ENCODE measurements around the gene HINT2.

The HINT2 gene

DNA sequence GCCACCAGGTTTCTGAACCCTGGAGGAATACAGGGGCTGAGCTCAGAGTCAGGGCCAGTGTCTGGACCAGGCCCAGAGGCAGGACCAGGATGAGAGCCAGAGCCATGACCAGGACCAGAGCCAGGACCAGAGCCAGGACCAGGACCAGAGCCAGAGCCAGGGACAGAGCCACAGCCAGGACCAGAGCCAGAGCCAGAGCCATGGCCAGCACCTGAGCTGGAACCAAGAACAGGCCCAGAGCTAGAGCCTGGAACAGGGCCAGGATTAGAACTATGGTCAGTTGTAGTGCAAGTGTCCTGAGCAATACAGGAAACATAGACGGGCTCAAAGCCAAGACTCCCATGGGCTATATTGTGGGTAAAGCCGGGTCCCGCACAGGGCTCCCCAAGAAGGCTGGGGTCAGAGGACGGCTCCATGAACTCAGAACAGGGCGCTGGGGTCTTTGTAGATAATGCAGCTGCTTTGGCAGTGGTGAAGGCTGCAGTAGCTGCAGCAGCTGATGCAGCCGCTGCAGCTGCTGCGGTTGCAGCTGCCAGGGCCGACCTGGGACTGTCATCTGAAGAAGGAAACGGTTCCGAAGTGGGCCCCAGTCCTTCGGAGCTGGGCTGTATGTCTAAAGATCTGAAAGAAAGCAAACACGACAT lies 3.3 kb downstream of the HINT2 start:
- DNase-seq (ENCODE audit: low spot score) = no peak

DNA sequence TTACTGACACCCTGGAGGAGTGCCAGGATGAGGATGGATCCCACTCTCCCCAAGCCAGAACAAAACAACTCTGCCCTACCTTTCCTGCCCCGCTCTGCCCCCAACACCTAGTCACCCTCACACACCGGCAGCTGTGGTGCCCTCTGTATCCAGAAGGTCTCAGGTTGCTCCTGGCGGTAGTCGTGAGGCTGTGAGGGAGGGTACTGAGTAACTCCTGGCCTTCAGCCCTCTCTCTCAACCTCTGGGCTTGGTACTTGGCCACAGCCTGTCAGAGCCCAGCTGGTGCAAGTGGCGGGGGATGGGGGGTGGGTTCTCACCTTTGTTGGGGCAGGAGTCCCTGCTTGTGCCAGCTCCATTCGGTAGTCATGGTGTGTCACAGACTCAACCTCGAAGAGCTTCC lies 4.7 kb downstream of the HINT2 start:
- DNase-seq (ENCODE audit: low spot score) = no peak

- no peak for DNase-seq (ENCODE audit: low spot score)
Observed at GRCh38 chr9:35808433-35808832, 6.4 kb downstream of the HINT2 start.

DNA sequence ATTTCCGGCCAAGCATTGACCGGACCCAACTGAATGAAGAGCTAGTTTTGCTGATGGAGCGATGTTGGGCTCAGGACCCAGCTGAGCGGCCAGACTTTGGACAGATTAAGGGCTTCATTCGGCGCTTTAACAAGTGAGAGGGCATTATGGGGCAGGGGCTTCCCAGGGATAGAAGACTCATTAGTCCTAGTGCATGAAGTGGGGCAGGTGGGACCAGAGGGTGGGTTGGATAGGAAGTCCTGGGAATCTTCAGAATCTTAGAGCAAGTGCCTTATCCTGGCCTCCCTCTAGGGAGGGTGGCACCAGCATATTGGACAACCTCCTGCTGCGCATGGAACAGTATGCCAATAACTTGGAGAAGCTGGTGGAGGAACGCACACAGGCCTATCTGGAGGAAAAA lies 8.7 kb downstream of the HINT2 start:
- no peak for DNase-seq (ENCODE audit: low spot score)

- no peak for DNase-seq (ENCODE audit: low spot score)
Observed at GRCh38 chr9:35801328-35802128, 13.3 kb downstream of the HINT2 start.

DNA sequence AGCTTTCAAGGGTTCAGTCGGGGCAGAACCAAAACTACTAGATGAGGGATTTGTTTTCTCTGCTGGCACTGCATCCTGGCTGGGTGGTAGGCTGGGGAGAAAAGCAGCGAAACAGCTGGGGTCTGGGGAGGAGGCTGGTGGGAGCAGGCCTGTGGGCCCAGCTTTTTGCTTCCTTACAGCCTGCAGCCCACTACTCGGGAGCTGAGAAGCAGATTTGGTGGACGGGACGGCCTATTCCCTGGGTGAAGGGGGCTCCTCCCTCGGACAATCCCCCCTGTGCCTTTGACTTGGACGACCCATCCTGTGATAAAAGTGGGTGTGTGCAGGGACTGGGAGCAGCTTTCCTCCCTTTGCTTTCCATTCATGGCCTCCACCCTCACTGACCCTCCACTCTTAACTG lies 14.3 kb downstream of the HINT2 start:
- no peak for DNase-seq (ENCODE audit: low spot score)

DNA sequence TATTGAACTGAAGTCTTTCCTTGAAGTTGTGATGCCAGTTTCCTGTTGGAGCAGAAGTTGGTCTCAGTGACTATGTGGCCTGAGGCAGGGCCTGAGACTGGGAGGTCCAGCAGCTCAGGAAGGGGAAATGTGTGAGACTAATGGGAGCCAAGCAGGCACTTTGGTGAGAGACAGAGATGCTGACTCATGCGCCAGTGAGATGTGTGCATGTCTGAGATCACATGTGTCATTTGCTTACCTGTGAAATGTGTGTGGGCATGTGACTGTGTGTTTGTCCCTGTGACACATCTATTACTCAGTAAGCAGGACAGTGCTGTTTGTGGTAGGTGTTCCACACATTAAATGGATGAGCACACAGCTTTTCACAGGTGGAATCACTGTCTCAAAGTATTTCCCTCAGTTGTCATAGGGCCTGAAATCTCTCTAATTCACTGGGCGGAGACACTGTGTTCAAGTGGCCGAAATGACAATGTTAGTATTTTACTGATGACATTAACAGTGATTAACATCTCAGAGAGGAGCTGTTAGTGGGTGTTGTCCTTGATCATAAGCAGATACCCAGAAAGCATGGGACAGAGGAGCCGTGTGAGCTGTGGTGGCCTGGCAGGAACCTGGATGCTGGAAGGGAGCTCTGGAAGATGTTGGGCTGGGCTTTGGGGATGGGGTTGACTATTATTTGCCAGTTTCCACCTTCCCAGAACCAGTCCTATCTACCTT lies 16.0 kb downstream of the HINT2 start:
- DNase-seq (ENCODE audit: low spot score) = peak; percentile 52

- DNase-seq (ENCODE audit: low spot score) = no peak
Observed at GRCh38 chr9:35797311-35798109, 17.3 kb downstream of the HINT2 start.

- no peak for DNase-seq (ENCODE audit: low spot score)
Observed at GRCh38 chr9:35795695-35796094, 19.1 kb downstream of the HINT2 start.

GRCh38 chr9:35793461-35793860 lies 21.4 kb downstream of the HINT2 start:
- no peak for DNase-seq (ENCODE audit: low spot score)

DNA sequence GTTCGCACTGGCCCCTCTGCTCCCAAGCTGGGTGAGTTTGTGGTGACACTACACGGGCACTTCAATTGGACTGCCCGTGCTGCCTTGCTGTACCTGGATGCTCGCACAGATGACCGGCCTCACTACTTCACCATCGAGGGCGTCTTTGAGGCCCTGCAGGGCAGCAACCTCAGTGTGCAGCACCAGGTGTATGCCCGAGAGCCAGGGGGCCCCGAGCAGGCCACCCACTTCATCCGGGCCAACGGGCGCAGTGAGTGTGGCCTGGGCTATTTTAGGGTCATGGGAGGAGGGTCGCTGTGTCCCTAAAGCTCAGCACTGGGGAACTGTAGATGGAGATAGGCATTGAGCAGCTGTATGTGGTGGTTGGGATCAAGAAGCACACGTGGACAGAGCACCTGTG lies 22.0 kb downstream of the HINT2 start:
- no peak for DNase-seq (ENCODE audit: low spot score)

GRCh38 chr9:35792024-35792813 lies 22.6 kb downstream of the HINT2 start:
- DNase-seq (ENCODE audit: low spot score) = no peak

GRCh38 chr9:35791297-35791921 lies 23.4 kb downstream of the HINT2 start, which contains the start of gene NPR2:
TSS of gene NPR2 (plus strand) at chr9:35791591. CDS start at chr9:35792409, 818 bp downstream.
- DNase-seq (ENCODE audit: low spot score) = no peak

GRCh38 chr9:35790385-35791296 lies 24.2 kb downstream of the HINT2 start:
- peak; percentile 56 for DNase-seq (ENCODE audit: low spot score)

- DNase-seq (ENCODE audit: low spot score) = no peak
Observed at GRCh38 chr9:35790025-35790384, 24.8 kb downstream of the HINT2 start.

GRCh38 chr9:35789541-35789940 lies 25.3 kb downstream of the HINT2 start:
- no peak for DNase-seq (ENCODE audit: low spot score)

DNA sequence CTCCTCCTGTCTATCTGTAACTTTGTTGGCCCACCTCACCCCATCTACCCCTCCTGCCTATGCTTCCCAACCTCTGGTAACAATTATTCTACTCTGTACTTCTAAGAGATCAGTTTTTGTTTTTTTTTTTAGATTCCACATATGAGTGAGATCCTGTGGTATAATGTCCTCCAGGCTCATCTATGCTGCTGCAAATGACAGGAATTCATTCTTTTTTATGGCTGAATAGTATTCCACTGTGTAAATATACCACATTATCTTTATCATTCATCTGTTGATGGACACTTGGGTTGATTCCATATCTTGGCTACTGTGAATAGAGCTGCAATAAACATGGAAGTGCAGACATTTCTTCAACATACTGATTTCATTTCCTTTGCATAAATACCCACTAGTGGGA lies 31.4 kb downstream of the HINT2 start:
- no peak for DNase-seq (ENCODE audit: low spot score)

- DNase-seq (ENCODE audit: low spot score) = no peak
Observed at GRCh38 chr9:35781066-35781465, 33.8 kb downstream of the HINT2 start.

GRCh38 chr9:35778496-35778895 lies 36.3 kb downstream of the HINT2 start:
- DNase-seq (ENCODE audit: low spot score) = no peak

DNA sequence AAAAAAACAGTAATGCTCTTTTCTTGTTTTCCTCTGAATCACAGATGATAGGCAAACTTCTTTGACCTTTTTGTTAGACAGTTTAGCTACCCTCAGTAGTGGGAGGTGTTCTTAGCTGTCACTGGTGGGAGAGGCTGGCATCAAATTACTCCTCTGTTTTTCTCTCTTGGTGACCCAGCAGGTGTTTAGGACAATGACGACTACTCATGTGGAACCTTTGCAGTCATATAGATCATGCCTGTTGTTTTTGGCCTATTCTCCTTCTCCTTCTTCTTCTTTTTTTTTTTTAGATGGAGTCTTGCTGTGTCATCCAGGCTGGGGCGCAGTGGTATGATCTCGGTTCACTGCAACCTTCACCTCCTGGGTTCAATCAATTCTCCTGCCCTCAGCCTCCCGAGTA lies 38.8 kb downstream of the HINT2 start:
- no peak for DNase-seq (ENCODE audit: low spot score)

All from activated CD4-positive, alpha-beta T cell treated with anti-CD3 and anti-CD28 coated beads, Interleukin-2, Interleukin-4, amounts not matched to agents 100 ng/mL and 50 ng/mL, durations not matched to agents 16 hours and 8 hours (primary cell).